HCT116 (cell line): ENCODE measurements around the gene HSH2D. TPM values are rescaled to one million over a fixed set of nuclear protein-coding genes. Genes with fewer than 3 reads are reported as not detected.

ENCODE experiments used
- ATAC-seq: fragments of 200-7000 bp; cut with Tn5 transposase; 2 replicates; pipeline ENCODE4 v1.9.1; 2020; ENCODE audit warnings: mild to moderate bottlenecking, moderate library complexity
- BruUV-seq: library from RNA; stranded (reverse); fragments of 400-500 nt; replicated peaks from 2 replicates; lab custom pipeline; 2021; lab: Mats Ljungman, UMichigan
- CTCF ChIA-PET: fragments of 300-600 bp; sonication (Branson Sonifier 250); formaldehyde crosslinking; loops from one replicate; lab custom pipeline; 2021; ENCODE audit warnings: antibody characterized with exemption; lab: Charles Lee
- POLR2A ChIA-PET: fragments of 300-600, 350-600 bp; sonication (Branson Sonifier 250); formaldehyde crosslinking; loops from one replicate; lab custom pipeline; 2021; ENCODE audit warnings: antibody characterized with exemption; lab: Charles Lee
- RAD21 ChIA-PET, 2 experiments: fragments of 300-600 bp; sonication (Branson Sonifier 250); formaldehyde crosslinking; loops; one replicate each; lab custom pipeline; 2023; ENCODE audit warnings: low total read pairs in 2 of 2; ENCODE audit not compliant: uncharacterized antibody in 2 of 2, unreplicated experiment in 2 of 2, low non-redundant PET in 1 of 2; lab: Charles Lee
- DNase-seq: peaks from one replicate; pipeline ENCODE4 v3.0.0-alpha.2; 2010; ENCODE audit warnings: low read depth, low spot score
- H2AFZ ChIP-seq: fragments of 200-600 bp; shearing (Covaris generic), sonication (generic); 2 replicates; pipeline ENCODE4 v1.6.1; 2017; ENCODE audit warnings: low read depth, mixed run types, mixed read lengths, antibody characterized with exemption, low read length; ENCODE audit not compliant: poor library complexity, severe bottlenecking
- H3K27ac ChIP-seq: 2 replicates; pipeline ENCODE4 v1.5.1; 2012; ENCODE audit warnings: low read depth, low read length
- H3K27me3 ChIP-seq: fragments of 200-600 bp; sonication (generic); 2 replicates; pipeline ENCODE4 v1.6.1; 2016; ENCODE audit warnings: mixed run types, low read length, mixed read lengths; ENCODE audit not compliant: insufficient read depth
- H3K36me3 ChIP-seq, 2 experiments: fragments of 200-500 bp in 1 of 2; fragments of 200-600 bp in 1 of 2; sonication (Bioruptor generic) in 1 of 2; sonication (generic) in 1 of 2; 2 replicates each; pipeline versions ENCODE4 v1.5.1 to v1.6.1; 2014 to 2016; ENCODE audit warnings: low read length in 2 of 2, inconsistent platforms in 1 of 2, mixed read lengths in 1 of 2, mixed run types in 1 of 2; ENCODE audit not compliant: insufficient read depth in 2 of 2, control insufficient read depth in 1 of 2
- H3K4me1 ChIP-seq, 2 experiments: fragments of 200-600 bp in 1 of 2; sonication (generic) in 1 of 2; 2 replicates each; pipeline versions ENCODE4 v1.5.1 to v1.6.1; 2012 to 2017; ENCODE audit warnings: low read length in 2 of 2, inconsistent platforms in 1 of 2, mild to moderate bottlenecking in 1 of 2, mixed read lengths in 1 of 2, mixed run types in 1 of 2, moderate library complexity in 1 of 2; ENCODE audit not compliant: insufficient read depth in 2 of 2, control insufficient read depth in 1 of 2
- H3K4me2 ChIP-seq: fragments of 200-600 bp; sonication (generic); 2 replicates; pipeline ENCODE4 v1.6.1; 2017; ENCODE audit warnings: mixed run types, low read length, mixed read lengths
- H3K4me3 ChIP-seq, 2 experiments: fragments of 200-600 bp in 1 of 2; sonication (generic) in 1 of 2; replicated peaks in 1 of 2; 2 replicates each; pipeline ENCODE4 v1.5.1; 2011 to 2016; ENCODE audit warnings: low read length in 2 of 2, control low read depth in 1 of 2, low read depth in 1 of 2, mild to moderate bottlenecking in 1 of 2, mixed read lengths in 1 of 2, mixed run types in 1 of 2
- H3K79me2 ChIP-seq: fragments of 200-600 bp; sonication (generic); 2 replicates; pipeline ENCODE4 v1.6.1; 2017; ENCODE audit warnings: mild to moderate bottlenecking, mixed run types, low read length, moderate library complexity, mixed read lengths; ENCODE audit not compliant: insufficient read depth
- H3K9ac ChIP-seq: fragments of 200-600 bp; sonication (generic); 2 replicates; pipeline ENCODE4 v1.6.1; 2016; ENCODE audit warnings: low read length, mixed read lengths
- H3K9me2 ChIP-seq: fragments of 200-600 bp; sonication (generic), shearing (Covaris generic); 2 replicates; pipeline ENCODE4 v1.6.1; 2017; ENCODE audit warnings: mixed run types, mild to moderate bottlenecking, moderate library complexity; ENCODE audit not compliant: insufficient read depth
- H3K9me3 ChIP-seq, 2 experiments: fragments of 200-500 bp in 1 of 2; fragments of 200-600 bp in 1 of 2; sonication (Bioruptor generic) in 1 of 2; sonication (generic) in 1 of 2; 2 replicates each; pipeline ENCODE4 v1.6.1; 2014 to 2017; ENCODE audit warnings: low read length in 2 of 2, mixed read lengths in 2 of 2, inconsistent platforms in 1 of 2, low read depth in 1 of 2, mild to moderate bottlenecking in 1 of 2, mixed run types in 1 of 2, moderate library complexity in 1 of 2; ENCODE audit not compliant: control insufficient read depth in 1 of 2, insufficient read depth in 1 of 2
- H4K20me1 ChIP-seq: fragments of 200-600 bp; sonication (generic), shearing (Covaris generic); 2 replicates; pipeline ENCODE4 v1.6.1; 2017; ENCODE audit warnings: mixed run types, mild to moderate bottlenecking, moderate library complexity; ENCODE audit not compliant: insufficient read depth
- CEBPB ChIP-seq: IDR thresholded peaks from 2 replicates; pipeline ENCODE4 v1.6.1; 2012; ENCODE audit warnings: low read depth
- EGR1 ChIP-seq: IDR thresholded peaks from 2 replicates; pipeline ENCODE4 v1.6.1; 2012; ENCODE audit warnings: low read depth
- ELF1 ChIP-seq: IDR thresholded peaks from 2 replicates; pipeline ENCODE4 v1.6.1; 2012; ENCODE audit warnings: low read depth, borderline replicate concordance
- EZH2 ChIP-seq: fragments of 200-600 bp; sonication (generic); IDR thresholded peaks from 2 replicates; pipeline ENCODE4 v1.6.1; 2017; ENCODE audit warnings: antibody characterized with exemption, mixed run types
- EZH2phosphoT487 ChIP-seq: fragments of 200-600 bp; IDR thresholded peaks from 2 replicates; pipeline ENCODE4 v1.6.1; 2018; ENCODE audit warnings: antibody characterized with exemption, borderline replicate concordance
- JUND ChIP-seq: IDR thresholded peaks from 2 replicates; pipeline ENCODE4 v1.6.1; 2012
- POLR2A ChIP-seq: IDR thresholded peaks from 2 replicates; pipeline ENCODE4 v1.7.0; 2011; ENCODE audit warnings: borderline replicate concordance; ENCODE audit not compliant: insufficient read depth, insufficient read length; ENCODE audit errors: extremely low read depth
- RAD21 ChIP-seq: IDR thresholded peaks from 2 replicates; pipeline ENCODE4 v1.6.1; 2012; ENCODE audit warnings: low read depth, mild to moderate bottlenecking
- SIN3A ChIP-seq: IDR thresholded peaks from 2 replicates; pipeline ENCODE4 v1.6.1; 2012; ENCODE audit warnings: low read depth
- SRF ChIP-seq: IDR thresholded peaks from 2 replicates; pipeline ENCODE4 v1.6.1; 2012; ENCODE audit warnings: low read depth
- intact Hi-C: fragments of 100-400 bp; cut with micrococcal nuclease; formaldehyde crosslinking; loops from 2 replicates; pipeline ENCODE4 v1.10.0; 2022
- total RNA-seq: library from RNA; stranded (reverse); gene quantifications from one replicate; pipeline ENCODE4 v1.2.1, GENCODE V29; 2021; ENCODE audit not compliant: unreplicated experiment
- TF ChIP-seq, protein P1 (sequence below): IDR thresholded peaks from 2 replicates; pipeline ENCODE4 v1.6.1; 2011; ENCODE audit warnings: mild to moderate bottlenecking, low read length, moderate library complexity; ENCODE audit not compliant: insufficient replicate concordance; ENCODE audit errors: extremely low read depth
- TF ChIP-seq, protein P2 (sequence below): IDR thresholded peaks from 2 replicates; pipeline ENCODE4 v1.6.1; 2012

HSH2D gene
- total RNA-seq, 1 experiment from 2014 or later = 21.4 TPM

DNA sequence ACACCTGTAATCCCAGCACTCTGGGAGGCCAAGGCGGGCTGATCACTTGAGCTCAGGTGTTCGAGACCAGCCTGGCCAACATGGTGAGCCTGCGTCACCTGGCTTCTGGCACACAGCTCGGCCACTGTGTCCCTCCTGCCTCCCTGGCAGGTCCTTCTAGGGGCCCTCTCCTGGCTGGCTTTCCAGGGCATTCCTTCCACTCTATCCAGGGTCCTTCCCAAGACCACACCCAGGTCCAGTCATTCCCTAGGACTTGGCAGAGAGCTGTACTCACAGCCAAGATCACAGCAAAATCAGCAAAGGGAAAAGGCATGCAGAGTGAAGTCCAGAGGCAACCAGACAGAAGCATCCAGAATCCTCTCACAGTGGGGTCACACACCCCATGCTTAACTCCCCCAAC, 9.7 kb upstream of the HSH2D start:
- no TSS peak for BruUV-seq
- Histone ChIP-seq H3K27me3 (no peaks in the 10 kb centered on the region), H3K9me2 (no peaks in the 10 kb centered on the region), H3K79me2 (no peaks in the 10 kb centered on the region), H3K4me3 (no peak overlapping the region), H3K9ac (no peak overlapping the region), H2AFZ (no peak overlapping the region), H3K9me3 (no peaks in the 10 kb centered on the region), H3K4me1 (no peaks in the 10 kb centered on the region), H3K36me3 (peaks cover 23 to 40% of the 10 kb centered on the region in 2 experiments), H4K20me1 (no peaks in the 10 kb centered on the region), H3K4me2 (no peak overlapping the region), H3K27ac (no peak overlapping the region)
- intact Hi-C loops = no loop called here
- RAD21 ChIA-PET = no interaction called here
- TF ChIP-seq, protein P1, sequence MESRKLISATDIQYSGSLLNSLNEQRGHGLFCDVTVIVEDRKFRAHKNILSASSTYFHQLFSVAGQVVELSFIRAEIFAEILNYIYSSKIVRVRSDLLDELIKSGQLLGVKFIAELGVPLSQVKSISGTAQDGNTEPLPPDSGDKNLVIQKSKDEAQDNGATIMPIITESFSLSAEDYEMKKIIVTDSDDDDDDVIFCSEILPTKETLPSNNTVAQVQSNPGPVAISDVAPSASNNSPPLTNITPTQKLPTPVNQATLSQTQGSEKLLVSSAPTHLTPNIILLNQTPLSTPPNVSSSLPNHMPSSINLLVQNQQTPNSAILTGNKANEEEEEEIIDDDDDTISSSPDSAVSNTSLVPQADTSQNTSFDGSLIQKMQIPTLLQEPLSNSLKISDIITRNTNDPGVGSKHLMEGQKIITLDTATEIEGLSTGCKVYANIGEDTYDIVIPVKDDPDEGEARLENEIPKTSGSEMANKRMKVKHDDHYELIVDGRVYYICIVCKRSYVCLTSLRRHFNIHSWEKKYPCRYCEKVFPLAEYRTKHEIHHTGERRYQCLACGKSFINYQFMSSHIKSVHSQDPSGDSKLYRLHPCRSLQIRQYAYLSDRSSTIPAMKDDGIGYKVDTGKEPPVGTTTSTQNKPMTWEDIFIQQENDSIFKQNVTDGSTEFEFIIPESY = no peak
- TF ChIP-seq RAD21 (no peak), EZH2phosphoT487 (no peak)
- no peak; the same call in 1 of the 2 replicates for ATAC-seq
- no peak for DNase-seq
- CTCF ChIA-PET = no interaction called here
- POLR2A ChIA-PET = no interaction called here

- TF ChIP-seq POLR2A (no peak), SIN3A (no peak), EGR1 (no peak), RAD21 (no peak), ELF1 (no peak), EZH2 (no peak), JUND (no peak), SRF (no peak), CEBPB (no peak)
- TF ChIP-seq, protein P1 = no peak
- TF ChIP-seq, protein P2, sequence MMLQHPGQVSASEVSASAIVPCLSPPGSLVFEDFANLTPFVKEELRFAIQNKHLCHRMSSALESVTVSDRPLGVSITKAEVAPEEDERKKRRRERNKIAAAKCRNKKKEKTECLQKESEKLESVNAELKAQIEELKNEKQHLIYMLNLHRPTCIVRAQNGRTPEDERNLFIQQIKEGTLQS = no peak
- no peak overlapping the region for H3K9ac ChIP-seq
- ChIA-PET RAD21 (no interaction called here), CTCF (no interaction called here), POLR2A (no interaction called here)
- no peak overlapping the region for H3K27ac ChIP-seq
- BruUV-seq = no TSS peak
- no peaks in the 10 kb centered on the region for H3K79me2 ChIP-seq
- ATAC-seq (no peak), DNase-seq (no peak)
- intact Hi-C loops = no loop called here
- no peak overlapping the region for H2AFZ ChIP-seq
- no peaks in the 10 kb centered on the region for H4K20me1 ChIP-seq
- H3K9me2 ChIP-seq = no peaks in the 10 kb centered on the region
- no peaks in the 10 kb centered on the region for H3K27me3 ChIP-seq
- no peaks in the 10 kb centered on the region for H3K9me3 ChIP-seq
- no peak overlapping the region for H3K4me2 ChIP-seq
- peaks cover 16 to 33% of the 10 kb centered on the region in 2 experiments; a peak in 3 of 4 replicates for H3K36me3 ChIP-seq
- no peak overlapping the region for H3K4me3 ChIP-seq
- H3K4me1 ChIP-seq = no peaks in the 10 kb centered on the region
Observed at GRCh38 chr19:16134510-16134909, 9.0 kb upstream of the HSH2D start.
